Suprapubic skin (tissue), 4 donors: ENCODE data around the gene CSE1L. TPM values are rescaled to one million over a fixed set of nuclear protein-coding genes. Genes with fewer than 3 reads are reported as not detected.
"Not testable (repeated sequence)": the region's sequence is repeated elsewhere in the genome, so short reads cannot be mapped to it uniquely, and the experiment has no call there.

Experiments
- DNase-seq, 2 donors: peaks; one replicate each; pipeline ENCODE4 v3.0.0-alpha.2; 2019; ENCODE audit warnings: low spot score in 2 of 2
- H3K27ac ChIP-seq: fragments of 200-600 bp; sonication (generic); one replicate; pipeline ENCODE4 v1.5.1; 2019
- H3K27me3 ChIP-seq: fragments of 200-600 bp; sonication (generic); one replicate; pipeline ENCODE4 v1.5.1; 2019
- H3K36me3 ChIP-seq: fragments of 200-600 bp; sonication (generic); one replicate; pipeline ENCODE4 v1.5.1; 2019
- H3K4me1 ChIP-seq: fragments of 200-600 bp; sonication (generic); one replicate; pipeline ENCODE4 v1.5.1; 2019
- H3K4me3 ChIP-seq: fragments of 200-600 bp; sonication (generic); one replicate; pipeline ENCODE4 v1.5.1; 2019; ENCODE audit warnings: mild to moderate bottlenecking
- H3K9me3 ChIP-seq: fragments of 200-600 bp; sonication (generic); one replicate; pipeline ENCODE4 v1.5.1; 2019
- EP300 ChIP-seq: sonication (generic); formaldehyde crosslinking; IDR thresholded peaks from one replicate; pipeline ENCODE4 v1.6.1; 2017; ENCODE audit warnings: antibody characterized with exemption
- POLR2A ChIP-seq, 2 donors: fragments of 450-650 bp; IDR thresholded peaks; one replicate each; pipeline ENCODE4 v1.6.1; 2017; ENCODE audit warnings: antibody characterized with exemption in 2 of 2, mild to moderate bottlenecking in 2 of 2, moderate library complexity in 2 of 2
- POLR2AphosphoS5 ChIP-seq, 3 donors: sonication (generic); formaldehyde crosslinking; IDR thresholded peaks; one replicate each; pipeline ENCODE4 v1.6.1; 2017; ENCODE audit warnings: antibody characterized with exemption in 3 of 3
- WGBS: methylation state at CpG from one replicate; pipeline ENCODE4 v1.1.5; 2018; 5-methylcytosine and 5-hydroxymethylcytosine counted together
- total RNA-seq, 4 donors: library from RNA; depleted of rRNA; stranded (reverse); fragments of >200 nt; gene quantifications; one replicate each; pipeline ENCODE4 v1.1.0, GENCODE V29; 2016
- TF ChIP-seq, protein P1 (sequence below), 2 donors: fragments of 200-600 bp in 1 of 2; fragments of 450-650 bp in 1 of 2; sonication (generic) in 1 of 2; IDR thresholded peaks; one replicate each; pipeline ENCODE4 v1.5.1; 2016 to 2019; ENCODE audit warnings: antibody characterized with exemption in 2 of 2, mild to moderate bottlenecking in 1 of 2, moderate library complexity in 1 of 2

Gene CSE1L
- total RNA-seq, 4 donors from 2014 or later, result 38.4 to 47.0 (median 42.6) TPM

DNA sequence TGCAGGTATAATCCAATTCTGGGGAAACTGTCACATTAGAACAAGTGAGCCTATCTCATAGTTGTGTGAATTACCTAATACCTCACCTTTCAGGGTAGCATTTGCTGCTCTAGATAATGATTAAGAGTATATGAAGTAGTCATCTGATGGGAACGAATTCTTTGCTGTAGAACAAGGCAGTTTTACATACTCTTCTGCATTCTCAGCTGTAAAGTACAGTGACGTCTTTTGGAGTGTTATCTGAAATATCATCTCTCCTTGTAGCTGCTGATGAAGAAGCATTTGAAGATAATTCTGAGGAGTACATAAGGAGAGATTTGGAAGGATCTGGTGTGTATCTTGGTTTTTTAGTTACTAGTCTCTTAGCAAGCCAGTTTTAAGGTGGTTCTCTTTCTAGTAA, 28.4 kb downstream of the CSE1L start:
- peaks cover 97% of the 10 kb centered on the region for H3K36me3 ChIP-seq
- no peaks in the 10 kb centered on the region for H3K4me1 ChIP-seq
- H3K4me3 ChIP-seq, result no peak overlapping the region
- H3K27me3 ChIP-seq, result no peaks in the 10 kb centered on the region
- no peak overlapping the region for H3K27ac ChIP-seq
- DNase-seq, result no peak
- TF ChIP-seq, protein P1, sequence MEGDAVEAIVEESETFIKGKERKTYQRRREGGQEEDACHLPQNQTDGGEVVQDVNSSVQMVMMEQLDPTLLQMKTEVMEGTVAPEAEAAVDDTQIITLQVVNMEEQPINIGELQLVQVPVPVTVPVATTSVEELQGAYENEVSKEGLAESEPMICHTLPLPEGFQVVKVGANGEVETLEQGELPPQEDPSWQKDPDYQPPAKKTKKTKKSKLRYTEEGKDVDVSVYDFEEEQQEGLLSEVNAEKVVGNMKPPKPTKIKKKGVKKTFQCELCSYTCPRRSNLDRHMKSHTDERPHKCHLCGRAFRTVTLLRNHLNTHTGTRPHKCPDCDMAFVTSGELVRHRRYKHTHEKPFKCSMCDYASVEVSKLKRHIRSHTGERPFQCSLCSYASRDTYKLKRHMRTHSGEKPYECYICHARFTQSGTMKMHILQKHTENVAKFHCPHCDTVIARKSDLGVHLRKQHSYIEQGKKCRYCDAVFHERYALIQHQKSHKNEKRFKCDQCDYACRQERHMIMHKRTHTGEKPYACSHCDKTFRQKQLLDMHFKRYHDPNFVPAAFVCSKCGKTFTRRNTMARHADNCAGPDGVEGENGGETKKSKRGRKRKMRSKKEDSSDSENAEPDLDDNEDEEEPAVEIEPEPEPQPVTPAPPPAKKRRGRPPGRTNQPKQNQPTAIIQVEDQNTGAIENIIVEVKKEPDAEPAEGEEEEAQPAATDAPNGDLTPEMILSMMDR (IDR thresholded peaks at IDR 0.05), result no peak
- TF ChIP-seq POLR2A (IDR thresholded peaks at IDR 0.05) (no peak), POLR2AphosphoS5 (IDR thresholded peaks at IDR 0.05) (no peak), EP300 (no peak)
- 88% methylated on average over 2 of the region's 2 CpGs for WGBS
- no peaks in the 10 kb centered on the region for H3K9me3 ChIP-seq

DNA sequence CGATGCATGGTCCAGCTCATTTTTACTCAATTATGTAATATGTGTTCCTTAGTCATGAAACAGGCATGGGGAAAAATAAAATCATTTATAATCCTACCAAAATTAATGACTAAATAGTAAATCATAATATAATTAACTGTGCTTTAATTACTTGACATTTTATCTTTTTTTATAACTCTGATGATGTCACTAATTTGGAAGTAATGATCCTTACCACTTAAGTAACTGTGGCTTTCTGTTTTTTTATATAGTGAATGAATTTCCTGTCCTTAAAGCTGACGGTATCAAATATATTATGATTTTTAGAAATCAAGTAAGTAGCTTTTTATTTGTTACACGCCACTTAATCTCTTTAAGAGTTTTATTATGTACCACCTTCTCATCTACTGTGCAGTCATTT, 32.2 kb downstream of the CSE1L start:
- 95% methylated on average over 3 of the region's 3 CpGs for WGBS
- TF ChIP-seq POLR2A (IDR thresholded peaks at IDR 0.05), result no peak
- no peak for TF ChIP-seq EP300
- no peak for TF ChIP-seq POLR2AphosphoS5 (IDR thresholded peaks at IDR 0.05)
- TF ChIP-seq, protein P1 (IDR thresholded peaks at IDR 0.05), result no peak
- DNase-seq, result no peak
- no peaks in the 10 kb centered on the region for H3K27me3 ChIP-seq
- H3K4me1 ChIP-seq, result no peaks in the 10 kb centered on the region
- no peak overlapping the region for H3K27ac ChIP-seq
- H3K4me3 ChIP-seq, result no peak overlapping the region
- H3K9me3 ChIP-seq, result no peaks in the 10 kb centered on the region
- peaks cover 97% of the 10 kb centered on the region for H3K36me3 ChIP-seq

DNA sequence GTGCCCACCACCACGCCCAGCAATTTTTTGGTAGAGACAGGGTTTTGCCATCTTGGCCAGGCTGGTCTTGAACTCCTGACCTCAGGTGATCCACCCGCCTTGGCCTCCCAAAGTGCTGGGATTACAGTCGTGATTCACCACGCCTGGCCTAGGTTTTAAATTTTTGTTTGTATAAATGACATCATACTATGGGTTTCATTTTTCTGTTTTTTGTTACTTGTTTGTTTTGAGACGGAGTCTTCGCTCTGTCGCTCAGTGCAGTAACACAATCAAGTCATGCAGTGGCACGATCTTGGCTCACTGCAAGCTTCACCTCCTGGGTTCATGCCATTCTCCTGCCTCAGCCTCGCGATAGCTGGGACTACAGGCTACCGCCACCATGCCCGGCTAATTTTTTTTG, 36.2 kb downstream of the CSE1L start:
- not testable (repeated sequence) for H3K27ac ChIP-seq, DNase-seq, H3K4me1 ChIP-seq, H3K27me3 ChIP-seq, H3K4me3 ChIP-seq, H3K9me3 ChIP-seq
- peaks cover 91% of the 10 kb centered on the region for H3K36me3 ChIP-seq
- 96% methylated on average over 12 of the region's 12 CpGs for WGBS

DNA sequence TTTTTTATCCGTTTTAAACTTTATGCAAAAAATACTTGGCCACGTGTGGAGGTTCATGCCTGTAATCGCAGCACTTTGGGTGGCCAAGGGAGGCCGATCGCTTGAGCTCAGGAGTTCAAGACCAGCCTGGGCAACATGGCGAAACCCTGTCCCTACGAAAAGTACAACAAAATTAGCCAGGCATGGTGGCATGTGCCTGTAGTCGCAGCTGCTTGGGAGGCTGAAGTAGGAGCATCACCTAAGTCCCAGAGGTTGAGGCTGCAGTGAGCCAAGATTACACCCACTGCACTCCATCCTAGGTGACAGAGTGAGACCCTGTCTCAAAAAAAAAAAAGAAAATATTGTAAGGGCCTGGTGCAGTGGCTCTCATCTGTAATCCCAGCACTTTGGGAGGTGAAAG, 45.0 kb downstream of the CSE1L start:
- no peaks in the 10 kb centered on the region for H3K27me3 ChIP-seq
- WGBS, result 97% methylated on average over 8 of the region's 8 CpGs
- no peak overlapping the region for H3K4me3 ChIP-seq
- no peak overlapping the region for H3K27ac ChIP-seq
- DNase-seq, result no peak
- H3K9me3 ChIP-seq, result no peaks in the 10 kb centered on the region
- H3K36me3 ChIP-seq, result peaks cover 94% of the 10 kb centered on the region
- H3K4me1 ChIP-seq, result no peaks in the 10 kb centered on the region
- TF ChIP-seq, protein P1 (IDR thresholded peaks at IDR 0.05), result no peak
- no peak for TF ChIP-seq EP300
- no peak for TF ChIP-seq POLR2AphosphoS5 (IDR thresholded peaks at IDR 0.05)
- TF ChIP-seq POLR2A (IDR thresholded peaks at IDR 0.05), result no peak

DNA sequence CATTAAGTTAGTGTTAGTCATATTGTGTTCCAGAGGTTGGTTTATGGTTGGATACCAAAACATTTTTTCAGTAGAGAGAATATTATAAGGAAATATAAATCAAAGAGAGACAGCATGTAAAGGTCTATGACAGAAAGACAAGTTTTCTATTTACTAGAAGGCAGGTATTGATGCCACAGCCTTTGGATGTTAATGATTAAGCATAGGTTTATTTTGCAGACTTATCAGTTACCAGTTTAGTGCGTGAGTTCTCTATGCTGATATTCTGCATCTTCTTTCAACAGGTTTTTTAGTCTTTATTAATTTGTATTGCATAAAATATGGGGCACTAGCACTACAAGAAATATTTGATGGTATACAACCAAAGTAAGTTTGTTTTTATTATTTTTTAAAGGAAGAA, 45.6 kb downstream of the CSE1L start:
- Histone ChIP-seq H3K27ac (no peak overlapping the region), H3K27me3 (no peaks in the 10 kb centered on the region), H3K9me3 (no peaks in the 10 kb centered on the region), H3K36me3 (peaks cover 95% of the 10 kb centered on the region), H3K4me1 (no peaks in the 10 kb centered on the region), H3K4me3 (no peak overlapping the region)
- no peak for TF ChIP-seq EP300
- TF ChIP-seq, protein P1 (IDR thresholded peaks at IDR 0.05), result no peak
- TF ChIP-seq POLR2A (IDR thresholded peaks at IDR 0.05), result no peak
- no peak for TF ChIP-seq POLR2AphosphoS5 (IDR thresholded peaks at IDR 0.05)
- 98% methylated on average over 1 of the region's 1 CpG for WGBS
- no peak for DNase-seq

DNA sequence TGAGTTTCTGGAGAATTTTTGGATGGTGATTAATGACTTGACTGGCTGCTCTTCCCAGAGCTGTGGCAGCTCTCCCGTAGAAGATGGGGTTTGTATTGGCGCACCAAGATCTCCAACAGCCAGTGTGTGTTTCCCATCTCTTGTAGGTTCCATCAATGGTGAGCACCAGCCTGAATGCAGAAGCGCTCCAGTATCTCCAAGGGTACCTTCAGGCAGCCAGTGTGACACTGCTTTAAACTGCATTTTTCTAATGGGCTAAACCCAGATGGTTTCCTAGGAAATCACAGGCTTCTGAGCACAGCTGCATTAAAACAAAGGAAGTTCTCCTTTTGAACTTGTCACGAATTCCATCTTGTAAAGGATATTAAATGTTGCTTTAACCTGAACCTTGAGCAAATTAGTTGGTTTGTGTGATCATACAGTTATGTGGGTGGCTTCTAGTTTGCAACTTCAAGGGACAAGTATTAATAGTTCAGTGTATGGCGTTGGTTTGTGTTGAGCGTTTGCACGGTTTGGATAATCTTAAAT, 50.2 kb downstream of the CSE1L start:
- Histone ChIP-seq H3K4me1 (no peaks in the 10 kb centered on the region), H3K27ac (no peak overlapping the region), H3K9me3 (no peaks in the 10 kb centered on the region), H3K36me3 (peaks cover 76% of the 10 kb centered on the region), H3K27me3 (no peaks in the 10 kb centered on the region), H3K4me3 (no peak overlapping the region)
- 92% methylated on average over 7 of the region's 7 CpGs for WGBS
- DNase-seq, result no peak
- TF ChIP-seq POLR2A (IDR thresholded peaks at IDR 0.05) (no peak), POLR2AphosphoS5 (IDR thresholded peaks at IDR 0.05) (no peak), EP300 (no peak)
- TF ChIP-seq, protein P1 (IDR thresholded peaks at IDR 0.05), result no peak
